Effector CD4-positive, alpha-beta T cell (primary cell): Measurements from ENCODE around the gene DNAH11.

Experiments used
- DNase-seq: peaks from one replicate; pipeline ENCODE4 v3.0.0-alpha.2; 2020

DNAH11 gene

DNA sequence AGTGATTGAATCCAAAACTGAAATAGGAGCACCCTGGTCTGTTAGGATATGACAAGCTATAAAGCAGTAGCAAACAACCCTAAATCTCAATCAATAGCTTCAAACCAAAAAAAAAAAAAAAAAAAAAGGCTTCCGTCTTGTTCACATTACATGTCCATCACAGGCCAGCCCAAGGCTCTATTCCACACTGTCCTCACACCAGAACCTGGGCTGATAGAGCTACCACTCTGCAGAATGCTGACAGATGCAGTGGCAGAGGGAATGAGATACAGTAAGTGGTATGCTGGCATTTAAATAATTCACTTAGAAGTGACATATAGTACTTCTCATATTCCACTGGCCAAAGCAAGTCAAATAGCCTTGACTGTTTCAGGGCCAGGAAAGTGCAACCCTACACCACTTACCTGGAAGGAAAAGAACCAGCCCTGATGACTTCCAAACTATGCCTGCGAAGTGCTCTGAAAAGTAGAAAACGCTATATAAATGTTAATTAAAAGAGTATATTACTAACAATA, 397.1 kb downstream of the DNAH11 start:
- no peak for DNase-seq

DNA sequence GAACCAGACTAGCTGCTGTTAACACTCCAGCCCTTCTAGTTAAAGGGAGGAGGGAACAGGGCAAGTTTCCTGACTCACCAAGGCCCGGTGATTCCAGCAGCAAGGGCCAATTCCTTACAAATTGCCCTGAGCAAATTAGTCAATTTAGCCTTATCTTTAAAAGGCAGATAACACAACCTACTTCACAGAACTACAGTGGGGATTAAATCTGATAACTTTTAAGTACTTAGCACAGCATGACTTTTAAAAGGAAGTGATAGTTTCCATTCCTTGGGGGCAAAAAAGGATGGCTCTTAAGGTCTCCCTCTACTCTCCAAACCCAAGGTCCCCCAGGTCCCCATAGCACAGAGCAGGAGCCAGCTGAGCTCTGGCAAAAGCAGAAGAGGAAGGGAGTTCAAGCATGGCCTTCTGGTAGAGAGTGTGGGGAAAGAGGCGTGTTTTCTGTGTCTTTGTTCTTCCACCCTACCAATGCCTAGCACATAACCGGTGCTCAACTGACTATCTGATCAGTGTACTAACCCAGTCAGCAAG, 398.8 kb downstream of the DNAH11 start:
- DNase-seq: no peak

DNA sequence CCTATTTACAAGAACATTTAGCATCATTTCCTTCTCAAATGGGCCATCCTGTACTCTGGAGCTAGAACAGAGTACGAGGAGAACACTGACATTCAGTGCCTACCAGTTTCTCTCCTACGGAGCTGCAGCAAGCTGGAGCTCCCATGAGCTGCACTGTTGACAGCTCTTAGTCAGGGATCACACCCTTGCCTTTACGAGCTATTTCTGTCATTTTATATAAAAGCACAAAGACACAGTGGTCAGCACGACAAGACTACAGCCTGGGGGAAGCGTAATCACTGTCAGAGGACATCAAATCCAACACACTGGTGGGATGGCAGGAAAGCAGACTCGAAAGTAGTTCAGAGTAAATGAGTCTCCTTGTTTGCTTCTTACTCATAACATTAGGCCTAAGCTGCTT, 400.1 kb downstream of the DNAH11 start:
- DNase-seq: no peak

DNA sequence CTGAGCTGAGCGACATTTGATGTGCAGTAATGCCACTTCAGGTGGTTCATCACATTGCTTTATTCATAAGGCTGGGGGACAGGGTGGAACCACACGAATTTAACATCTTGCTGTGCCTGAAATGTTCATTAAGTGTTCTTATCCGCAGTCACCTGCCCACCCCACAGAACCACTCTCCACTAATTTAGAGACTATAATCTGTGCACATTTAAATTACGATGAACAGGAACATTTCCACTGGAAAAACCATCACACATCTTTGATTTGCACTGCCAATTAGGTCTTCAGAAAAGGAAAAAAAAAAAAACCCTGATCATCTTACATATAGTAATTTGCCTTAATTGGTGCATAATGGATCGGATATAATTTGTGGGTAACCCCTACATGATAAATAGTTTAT, 400.6 kb downstream of the DNAH11 start:
- DNase-seq: no peak

DNA sequence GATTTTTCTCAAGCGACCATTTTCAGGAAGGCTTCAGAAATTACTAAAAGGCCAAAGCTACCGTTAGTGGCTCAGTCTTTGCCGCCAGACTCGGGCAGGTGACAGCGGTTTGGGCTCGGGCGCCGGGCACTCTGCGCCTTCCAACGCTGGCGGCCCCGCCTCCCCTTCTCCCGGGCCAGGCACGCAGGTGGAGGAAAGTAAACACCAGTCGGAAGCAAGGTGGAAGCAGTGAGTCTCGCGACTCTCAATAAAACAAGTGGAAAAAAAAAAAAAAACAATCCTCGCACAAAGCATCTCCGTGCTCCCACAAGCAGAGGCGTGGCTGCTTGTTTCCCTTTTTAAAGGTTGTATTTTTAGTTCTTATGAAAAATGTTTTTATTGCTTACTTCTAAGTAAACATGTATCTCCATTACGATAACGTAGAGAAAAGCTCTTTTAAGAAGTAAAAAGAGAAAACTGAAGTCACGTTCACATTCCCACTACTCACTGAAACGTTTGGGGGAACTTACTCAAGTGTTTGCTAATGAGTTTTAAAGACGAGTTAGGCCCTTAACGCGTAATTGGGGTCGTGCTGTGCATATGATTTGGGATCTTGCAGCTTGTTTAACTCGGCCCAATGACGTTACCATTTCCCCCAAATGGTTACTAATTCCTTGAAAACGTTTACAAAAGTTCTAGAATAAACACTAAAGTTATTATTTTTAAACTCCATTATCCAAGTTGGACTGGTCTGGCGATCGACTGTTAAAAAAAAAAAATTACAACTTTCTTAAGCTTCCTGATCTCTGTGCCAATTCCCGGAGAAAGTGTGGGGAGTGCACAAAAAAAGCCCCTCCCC, 402.0 kb downstream of the DNAH11 start:
- no peak for DNase-seq

DNA sequence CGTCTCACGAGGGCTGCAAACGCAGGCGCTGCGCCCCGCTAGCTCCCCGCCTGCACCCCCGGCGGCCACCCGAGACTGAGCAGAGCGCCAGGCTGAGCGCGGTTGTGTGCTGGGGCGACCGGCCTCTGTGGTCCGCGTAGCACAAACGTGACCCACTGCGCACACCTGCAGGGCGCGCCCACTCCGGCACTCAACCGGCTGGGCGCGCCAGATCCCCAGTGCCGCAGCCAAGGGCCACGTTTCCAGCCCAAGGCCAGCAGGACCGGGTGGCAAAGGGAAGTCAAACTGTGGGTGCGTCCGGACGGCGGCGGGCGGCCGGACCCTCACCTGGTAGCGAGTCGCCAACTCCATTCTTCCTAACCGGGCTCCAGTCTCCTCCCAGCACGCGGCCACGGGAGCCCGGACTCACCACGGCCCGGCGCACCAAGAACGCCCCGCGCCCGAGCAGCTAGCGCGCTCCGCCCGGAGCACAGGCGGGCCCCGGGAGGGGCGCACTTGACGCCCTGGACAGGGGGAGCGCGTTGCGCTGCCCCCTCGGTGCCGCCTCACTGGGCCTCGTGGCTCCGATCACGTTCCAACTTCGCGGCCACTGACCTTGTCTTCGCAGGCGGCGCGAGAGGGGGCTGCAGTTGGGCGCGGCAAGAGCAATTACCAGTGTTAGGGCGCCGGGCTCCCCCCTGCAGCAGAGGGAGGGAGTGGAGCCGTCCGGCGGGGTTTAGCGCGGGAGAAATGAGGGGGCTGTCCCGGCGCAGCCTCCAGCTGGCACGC, 402.8 kb downstream of the DNAH11 start, which contains the start of gene CDCA7L:
Gene CDCA7L, minus strand, starts transcription at position 446 of the 768 bp plus-strand sequence. Its CDS starts 95 bp downstream, at position 351.
- peak; percentile 17 for DNase-seq

DNA sequence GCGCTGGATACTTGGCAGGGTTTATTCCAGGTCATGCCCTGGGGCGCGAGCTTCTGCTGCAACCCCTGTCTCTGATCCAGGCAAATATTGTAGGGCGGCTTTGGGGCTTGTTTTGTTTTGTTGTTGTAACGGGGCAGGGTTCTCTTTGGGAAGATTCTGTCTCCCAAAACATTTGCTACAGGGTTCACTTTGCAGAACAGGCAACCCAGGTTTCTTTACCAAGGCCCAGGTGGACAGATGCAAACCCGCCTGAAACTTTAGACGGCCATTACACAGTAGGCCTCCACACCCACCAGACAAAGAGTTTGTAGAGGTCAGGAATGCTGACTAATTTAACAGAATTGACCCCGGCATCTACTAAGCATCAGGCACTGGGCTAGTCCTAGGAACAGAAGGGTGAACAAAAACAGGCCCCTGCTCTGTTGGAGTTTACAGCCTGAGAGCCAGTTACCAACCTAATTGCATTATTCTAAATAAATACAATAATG, 403.4 kb downstream of the DNAH11 start:
- no peak for DNase-seq

DNA sequence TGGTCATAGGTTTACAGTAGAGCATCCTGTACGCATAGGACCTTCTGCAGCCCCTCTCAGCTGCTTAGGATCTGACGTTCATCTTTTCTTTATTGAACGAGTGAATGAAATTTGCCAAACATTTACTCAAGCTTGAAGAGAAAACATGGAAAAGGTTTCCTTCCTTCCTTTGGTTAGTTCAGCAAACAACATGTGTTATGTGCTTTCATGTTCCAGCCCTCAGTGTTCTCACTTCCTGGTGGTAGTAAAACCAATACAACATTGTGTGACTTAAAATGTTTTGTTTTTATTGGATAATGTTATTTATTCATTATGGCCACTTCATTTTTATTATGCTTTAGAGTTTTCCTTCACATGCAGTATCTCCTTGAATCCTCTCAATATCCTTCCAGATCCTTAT, 404.2 kb downstream of the DNAH11 start:
- DNase-seq: no peak

DNA sequence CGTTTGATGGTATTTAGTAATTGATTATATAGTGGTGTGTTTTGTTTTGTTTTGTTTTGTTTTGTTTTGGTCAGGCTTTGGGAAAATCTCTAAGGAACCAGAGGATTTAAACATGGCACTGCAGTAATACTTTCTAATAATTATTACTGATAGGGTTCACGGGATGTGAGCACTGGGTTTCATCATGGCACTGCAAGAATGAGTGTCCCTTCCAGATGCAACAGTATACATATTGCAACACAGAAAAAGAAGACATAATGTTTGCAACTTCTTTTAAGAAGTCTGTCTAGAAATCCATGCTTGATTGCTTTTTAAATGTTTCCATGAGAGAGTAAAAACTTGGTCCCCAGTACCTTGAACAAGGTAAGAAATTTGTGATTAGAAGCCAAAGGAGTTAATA, 405.1 kb downstream of the DNAH11 start:
- no peak for DNase-seq

DNA sequence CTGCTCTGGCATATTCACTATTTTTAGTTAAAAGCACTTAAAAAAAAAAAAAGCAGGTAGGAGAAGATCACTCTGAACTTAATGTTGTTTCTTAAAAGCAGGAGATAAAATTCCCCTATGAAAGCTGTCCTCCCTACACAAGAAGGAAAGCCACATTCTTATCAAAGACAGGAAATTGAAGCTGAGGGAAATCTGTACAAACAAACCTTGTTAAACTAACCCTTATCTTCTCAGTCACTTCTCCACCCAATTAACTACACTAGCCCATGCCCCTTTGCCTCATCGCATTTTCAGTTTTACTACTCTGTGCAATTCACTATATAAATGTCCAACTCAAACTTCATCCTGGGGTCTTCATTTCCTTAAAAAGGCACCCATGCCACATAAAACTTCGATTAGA, 405.5 kb downstream of the DNAH11 start:
- DNase-seq: no peak

DNA sequence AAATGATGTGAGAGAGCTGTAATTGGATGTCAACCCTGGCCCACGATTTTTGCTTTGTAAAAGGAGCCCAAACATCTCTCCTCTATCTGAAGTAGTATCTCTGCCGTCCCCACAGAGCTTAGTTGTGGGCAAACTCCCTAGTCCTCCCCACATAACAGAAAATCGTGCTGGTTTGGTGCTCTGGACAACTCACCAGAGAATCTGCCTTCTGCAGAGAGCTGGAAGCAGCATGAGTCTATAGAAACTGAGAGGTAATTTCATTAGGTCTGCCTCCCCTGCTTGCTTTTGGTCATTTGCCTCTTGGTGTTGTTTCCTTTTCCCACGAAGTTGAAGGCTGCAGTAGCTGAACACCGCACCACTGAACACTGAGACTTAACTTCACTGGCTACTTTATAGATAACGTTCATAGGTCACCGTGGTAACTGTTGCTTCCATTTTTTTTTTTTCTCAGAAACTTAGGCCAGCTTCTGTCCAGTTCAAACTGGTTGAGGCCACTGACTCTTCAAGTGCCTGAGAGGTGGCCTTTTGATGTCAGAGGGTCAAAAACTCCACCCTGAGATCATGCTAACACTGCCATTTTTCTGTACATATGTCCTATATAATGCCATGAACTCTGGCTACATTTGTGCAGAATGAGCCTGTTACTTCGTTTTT, 406.2 kb downstream of the DNAH11 start:
- no peak for DNase-seq
